NCI-H526 treated with DMSO at 0.1 percent for 48 hours (cell line): Measurements from ENCODE around the gene ZNF785.
"Not testable (repeated sequence)": the region's sequence is repeated elsewhere in the genome, so short reads cannot be mapped to it uniquely, and the experiment has no call there.

Experiments used
- DNase-seq: peaks from one replicate; lab custom pipeline; 2025; lab: John Stamatoyannopoulos, UW

The ZNF785 gene

DNA sequence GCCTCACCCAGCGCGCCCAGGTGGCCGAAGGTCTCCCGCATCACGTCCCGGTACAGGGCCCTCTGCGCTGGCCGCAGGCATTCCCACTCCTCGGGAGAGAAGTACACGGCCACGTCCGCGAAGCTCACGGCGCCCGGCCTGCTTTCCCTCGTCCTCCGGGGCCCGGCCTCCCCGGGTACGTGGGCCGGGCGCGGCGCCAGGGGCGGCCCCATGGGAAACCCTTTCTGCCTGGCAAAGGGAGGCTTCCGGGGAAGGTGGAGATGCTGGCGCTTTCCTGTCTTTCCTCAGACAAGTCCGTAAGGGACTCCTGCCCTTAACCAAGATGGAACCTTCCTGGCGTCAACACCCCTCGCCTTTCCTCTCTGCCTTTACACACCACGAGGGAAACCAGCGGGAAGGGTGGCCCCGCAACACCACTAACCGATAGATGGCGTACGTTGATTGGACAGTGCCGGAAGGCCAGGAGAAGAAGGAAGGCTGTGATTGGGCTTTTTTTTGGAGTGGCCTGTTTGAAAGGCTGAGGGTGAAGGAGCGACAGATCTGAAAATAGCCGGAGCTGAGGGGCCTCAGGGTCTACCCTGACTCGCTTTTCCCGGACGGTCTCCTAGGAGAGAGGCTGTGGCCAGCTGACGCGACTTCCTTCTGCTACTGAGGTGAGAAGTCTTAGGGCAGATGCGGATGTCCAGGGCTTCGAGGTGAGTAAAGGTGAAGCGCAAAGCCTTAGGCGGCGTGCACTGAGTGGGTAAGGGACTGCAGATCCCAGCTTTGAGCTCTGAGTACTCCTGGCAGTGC, at the start of gene ZNF785:
TSS of gene ZNF785 (minus strand) at position 298 of the 792 bp plus-strand sequence. CDS start at position 212, 86 bp downstream.
- DNase-seq, result peak; percentile 96

DNA sequence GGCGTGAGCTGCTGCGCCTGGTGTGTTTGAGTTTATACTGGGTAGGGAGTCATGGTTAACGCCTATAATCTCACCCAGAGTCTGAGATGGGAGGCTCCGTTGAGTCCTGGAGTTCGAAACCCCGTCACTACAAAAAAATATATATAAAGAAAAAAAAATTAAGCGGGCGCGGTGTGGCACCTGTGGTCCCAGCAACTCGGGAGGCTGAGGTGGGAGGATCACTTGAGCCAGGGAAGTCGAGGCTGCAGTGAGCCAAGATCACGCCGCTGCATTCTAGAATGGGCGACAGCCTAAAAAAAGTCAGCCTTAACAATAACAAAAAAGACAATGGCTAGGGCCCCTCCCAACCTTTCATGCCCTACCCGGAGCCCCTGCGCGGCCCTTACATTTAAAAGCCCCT, 48.0 kb upstream of the ZNF785 start:
- DNase-seq, result no peak

DNA sequence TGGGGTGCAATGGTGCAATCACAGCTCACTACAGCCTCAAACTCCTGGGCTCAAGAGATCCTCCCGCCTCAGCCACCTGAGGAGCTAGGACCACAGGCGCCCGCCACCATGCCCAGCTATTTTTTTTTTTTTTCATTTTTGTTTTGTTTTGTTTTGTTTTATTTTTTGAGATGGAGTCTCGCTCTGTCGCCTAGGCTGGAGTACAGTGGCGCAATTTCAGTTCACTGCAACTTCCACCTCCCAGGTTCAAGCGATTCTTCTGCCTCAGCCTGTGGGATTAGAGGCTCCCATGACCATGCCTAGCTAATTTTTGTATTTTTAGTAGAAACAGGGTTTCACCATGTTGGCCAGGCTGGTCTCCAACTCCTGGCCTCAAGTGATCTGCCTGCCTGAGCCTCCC, 47.0 kb upstream of the ZNF785 start:
- DNase-seq, result not testable (repeated sequence)

GRCh38 chr16:30628628-30629540, 43.4 kb upstream of the ZNF785 start:
- peak; percentile 34 for DNase-seq

GRCh38 chr16:30626236-30626635, 40.7 kb upstream of the ZNF785 start:
- no peak for DNase-seq

DNA sequence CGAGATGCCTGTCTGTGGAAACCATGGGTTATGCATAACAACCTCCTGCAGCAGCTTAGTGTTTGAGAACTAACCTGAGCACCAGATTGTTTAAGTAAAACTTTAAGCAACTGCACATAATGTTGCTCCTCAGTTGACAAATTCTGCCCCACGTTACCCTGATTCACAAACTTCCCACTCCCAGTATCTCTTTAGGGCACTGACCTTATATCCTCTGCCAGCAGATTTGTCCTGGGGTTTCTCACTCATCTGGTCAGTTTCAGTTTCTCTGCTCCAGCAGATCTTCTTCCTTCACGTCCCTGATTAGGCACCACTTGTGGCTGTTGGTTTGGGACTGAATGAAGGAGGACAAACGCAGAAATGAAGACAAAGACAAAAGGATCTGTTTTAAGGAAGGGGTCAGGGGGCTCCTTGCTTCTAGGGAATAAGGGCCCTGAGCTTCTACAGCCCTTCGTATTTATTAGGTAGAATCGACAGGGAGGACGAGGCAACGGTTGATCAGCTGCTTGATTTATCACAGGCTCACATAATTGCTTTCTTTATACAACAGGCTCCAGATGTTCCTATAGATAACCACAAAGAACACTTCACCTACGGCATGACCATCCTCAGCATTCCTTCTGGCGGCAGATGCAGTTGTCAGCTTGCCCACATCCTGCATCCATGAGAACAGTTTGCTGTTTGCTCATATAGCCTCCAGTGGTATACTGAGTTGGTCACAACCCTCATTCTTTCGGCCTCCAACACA, 38.2 kb upstream of the ZNF785 start:
- no peak for DNase-seq

GRCh38 chr16:30622455-30623032, 37.0 kb upstream of the ZNF785 start:
- DNase-seq, result no peak

DNA sequence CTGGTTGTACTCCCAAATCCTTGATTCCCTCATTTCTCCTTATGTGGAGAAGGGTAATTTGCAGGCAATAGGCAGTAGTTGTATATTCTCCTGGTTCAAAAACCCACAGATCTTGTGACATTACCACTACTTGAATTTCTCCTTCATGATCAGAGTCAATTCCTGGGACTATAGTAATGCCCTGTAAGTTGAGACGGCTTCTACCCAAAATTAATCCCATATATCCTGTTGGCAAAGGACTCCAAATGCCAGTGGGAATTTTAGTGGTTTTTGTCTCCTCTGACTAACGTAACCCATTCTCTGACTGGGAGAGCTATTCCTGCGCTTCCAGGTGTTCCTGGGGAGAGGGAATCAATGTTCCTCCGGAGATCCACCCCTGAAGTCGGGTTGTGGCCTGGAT, 36.3 kb upstream of the ZNF785 start:
- no peak for DNase-seq

DNA sequence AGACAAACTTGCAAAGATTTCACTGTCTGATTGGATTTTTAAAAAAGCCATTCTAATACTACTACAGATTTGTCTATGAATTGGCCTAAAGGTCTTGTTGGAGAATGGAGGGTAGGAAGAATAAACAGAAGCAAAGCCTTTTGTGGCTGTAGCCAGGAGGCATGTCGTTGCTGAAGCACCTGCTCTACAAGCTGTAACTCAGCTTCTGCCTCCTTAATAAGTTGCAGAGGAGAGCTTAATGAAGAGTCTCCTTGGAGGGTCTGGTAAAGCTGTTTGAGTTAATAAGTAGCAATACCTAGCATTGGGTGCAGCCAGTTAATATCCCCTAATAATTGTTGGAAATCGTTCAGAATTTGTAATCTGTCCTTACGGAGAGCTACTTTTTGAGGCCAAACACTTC, 34.7 kb upstream of the ZNF785 start:
- DNase-seq, result no peak

GRCh38 chr16:30619638-30620037, 34.1 kb upstream of the ZNF785 start:
- no peak for DNase-seq

DNA sequence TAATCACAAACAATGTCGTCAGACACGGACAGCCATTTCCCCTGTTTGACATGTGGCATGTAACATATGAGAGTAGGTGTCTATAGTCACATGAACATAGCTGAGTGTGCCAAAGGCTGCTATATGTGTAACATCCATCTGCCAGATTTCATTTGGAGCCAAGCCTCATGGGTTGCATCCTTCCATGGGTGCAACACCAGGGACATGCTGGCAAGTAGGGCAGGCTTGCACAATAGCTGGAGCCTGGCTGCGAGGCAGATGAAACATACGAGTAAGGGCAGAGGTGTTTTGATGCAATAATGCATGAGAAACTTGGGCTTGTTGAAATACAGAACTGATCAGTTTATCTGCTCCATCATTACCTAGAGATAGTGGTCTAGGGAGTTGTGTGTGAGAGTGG, 33.7 kb upstream of the ZNF785 start:
- DNase-seq, result no peak

DNA sequence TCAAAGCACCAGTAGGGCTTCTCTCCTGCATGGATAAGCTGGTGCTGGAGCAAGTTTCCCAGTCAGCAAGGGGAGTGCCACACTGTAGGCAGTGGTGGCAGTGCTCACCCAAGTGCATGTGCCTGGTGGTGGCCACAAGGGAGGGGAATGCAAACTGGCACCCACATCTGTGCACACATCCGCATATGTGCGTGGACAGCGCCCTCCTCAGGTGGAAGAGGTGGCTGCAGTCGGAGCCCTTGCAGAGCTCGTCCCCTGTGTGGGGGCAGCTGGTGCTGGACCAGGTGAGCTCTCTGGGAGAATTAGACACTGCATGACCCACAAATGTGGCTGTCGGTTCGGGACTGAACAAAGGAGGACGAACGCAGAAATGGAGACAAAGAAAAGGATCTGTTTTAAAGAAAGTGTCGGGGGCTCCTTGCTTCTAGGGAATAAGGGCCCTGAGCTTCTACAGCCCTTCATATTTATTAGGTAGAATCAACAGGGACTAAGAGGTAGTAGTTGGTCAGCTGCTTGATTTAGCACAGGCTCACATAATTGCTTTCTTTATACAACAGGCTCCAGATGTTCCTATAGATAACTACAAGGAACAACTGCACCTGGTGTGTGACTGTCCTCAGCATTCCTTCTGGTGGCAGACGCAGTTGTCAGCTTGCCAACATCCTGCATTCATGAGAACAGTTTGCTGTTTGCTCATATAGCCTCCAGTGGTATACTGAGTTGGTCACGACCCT, 30.0 kb upstream of the ZNF785 start:
- DNase-seq, result peak; percentile 11

DNA sequence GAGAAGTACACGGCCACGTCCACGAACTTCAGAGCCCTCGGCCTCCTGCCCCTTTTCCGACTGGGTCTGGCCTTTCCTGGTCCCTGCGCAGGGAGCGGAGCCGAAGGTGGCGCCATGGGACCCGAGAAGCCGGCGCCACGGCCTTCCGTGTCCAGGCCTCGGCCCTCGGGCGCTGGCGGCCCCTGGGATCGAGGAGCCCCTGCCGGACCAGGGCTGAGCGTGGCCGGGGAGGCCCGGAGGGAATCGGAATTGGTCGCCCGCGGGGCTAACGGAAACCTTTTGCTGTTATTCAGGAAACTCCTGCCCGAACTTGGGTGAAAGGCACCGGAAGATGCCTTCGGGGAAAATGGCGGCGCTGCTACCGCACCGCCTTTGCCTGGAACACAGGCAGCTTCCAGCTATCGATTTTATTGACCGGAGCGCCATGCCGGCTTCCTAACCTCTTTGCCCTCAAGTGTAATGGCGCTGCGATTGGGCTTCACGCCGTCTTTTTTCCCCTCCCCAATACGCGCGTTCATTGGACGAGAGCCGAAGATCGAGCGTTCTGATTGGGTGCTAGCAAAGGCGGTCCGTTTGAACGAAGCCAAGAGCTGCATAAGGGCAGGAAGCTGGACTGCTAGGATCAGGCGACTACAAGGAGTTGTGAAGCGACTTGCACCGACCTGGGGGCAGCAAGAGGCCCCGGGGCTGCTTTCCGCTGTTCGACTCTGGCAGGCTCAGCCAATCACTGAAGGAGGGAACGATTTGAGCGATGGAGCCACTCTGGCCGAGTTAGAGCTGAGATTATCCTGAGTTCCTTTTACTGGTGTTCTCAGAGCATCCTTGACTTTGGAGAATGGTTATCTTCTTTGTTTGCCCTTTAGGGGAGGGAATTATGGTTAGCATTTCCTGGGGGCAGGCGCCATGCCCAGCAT, 24.7 kb upstream of the ZNF785 start, which contains the start of gene ZNF689:
TSS of gene ZNF689 (minus strand) at position 464 of the 914 bp plus-strand sequence. CDS start at position 116, 348 bp downstream.
- DNase-seq, result peak; percentile 93

GRCh38 chr16:30609002-30609925, 23.8 kb upstream of the ZNF785 start:
- no peak for DNase-seq

- DNase-seq, result no peak
Measured at GRCh38 chr16:30606004-30606403, 20.5 kb upstream of the ZNF785 start.

DNA sequence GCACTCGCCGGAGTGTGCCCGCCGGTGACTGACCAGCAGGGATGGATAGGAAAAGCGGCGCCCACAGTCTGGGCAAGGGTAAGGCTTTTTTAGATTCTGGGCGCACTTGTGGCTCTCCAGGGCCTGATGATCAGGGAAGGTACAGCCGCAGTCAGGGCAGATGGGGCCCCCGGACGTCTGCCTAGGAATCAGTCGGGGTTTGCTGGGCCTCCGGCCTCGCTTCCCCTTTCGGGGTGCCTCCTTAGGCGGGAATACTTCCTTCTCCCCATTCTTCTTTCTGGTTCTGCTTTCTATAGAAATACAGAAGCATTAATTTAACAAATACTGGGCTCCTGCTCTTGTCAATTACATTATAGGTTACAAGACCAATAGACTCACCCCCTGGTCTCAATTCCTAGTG, 19.7 kb upstream of the ZNF785 start:
- no peak for DNase-seq

DNA sequence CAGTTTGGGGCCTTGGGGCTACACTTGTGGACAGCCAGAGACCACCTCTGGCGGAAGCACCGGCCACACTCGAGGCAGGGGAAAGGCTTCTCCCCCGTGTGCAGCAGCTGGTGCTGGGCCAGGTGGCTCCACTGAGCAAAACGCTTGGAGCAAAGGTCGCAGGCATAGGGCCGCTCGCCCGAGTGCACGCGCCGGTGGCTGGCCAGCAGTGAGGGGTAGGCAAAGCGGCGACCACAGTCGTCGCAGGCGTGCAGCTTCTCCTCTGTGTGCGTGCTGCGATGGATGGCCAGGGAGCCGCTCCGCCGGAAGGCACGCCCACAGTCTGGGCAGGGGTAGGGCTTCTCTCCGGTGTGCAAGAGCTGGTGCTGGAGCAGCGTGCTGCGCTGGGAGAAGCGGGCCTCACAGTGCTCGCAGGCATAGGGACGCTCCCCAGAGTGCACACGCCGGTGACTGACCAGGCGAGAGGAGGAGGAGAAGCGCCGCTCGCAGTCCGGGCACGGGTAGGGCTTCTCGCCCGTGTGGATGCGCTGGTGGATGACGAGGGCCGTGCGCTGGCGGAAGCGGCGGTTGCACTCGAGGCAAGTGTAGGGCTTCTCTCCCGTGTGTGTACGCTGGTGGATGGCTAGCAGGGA, 18.9 kb upstream of the ZNF785 start:
- DNase-seq, result no peak

DNA sequence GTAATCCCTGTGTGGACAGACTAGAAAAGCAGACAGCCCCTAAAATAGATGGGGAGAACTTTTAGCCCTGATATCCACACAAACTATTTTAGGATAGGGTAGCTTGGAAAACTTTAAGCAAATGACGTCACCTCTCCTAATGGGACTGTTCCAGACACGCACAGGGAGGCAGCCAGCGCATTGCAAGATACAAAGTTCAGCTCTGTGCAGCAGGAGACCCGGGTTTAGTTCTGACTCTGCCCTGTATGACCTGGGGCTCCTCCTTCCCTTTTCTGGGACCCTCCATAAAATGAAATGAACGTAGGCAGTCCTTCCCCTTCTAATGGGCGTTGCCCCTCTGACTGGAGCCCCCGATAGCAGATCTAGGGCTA, 18.4 kb upstream of the ZNF785 start:
- DNase-seq, result no peak
